Raji (cell line): ENCODE data around the gene CHD8.

Source experiments
- POLR2A ChIP-seq: IDR thresholded peaks from 2 replicates; pipeline ENCODE4 v1.6.1; 2011; ENCODE audit warnings: low read depth, low read length, control low read depth; ENCODE audit not compliant: insufficient read depth

The CHD8 gene

GRCh38 chr14:21395450-21395849, 60.5 kb downstream of the CHD8 start:
- TF ChIP-seq POLR2A: no peak

GRCh38 chr14:21385188-21385904, 70.6 kb downstream of the CHD8 start:
- TF ChIP-seq POLR2A: no peak

GRCh38 chr14:21384494-21384851, 71.5 kb downstream of the CHD8 start:
- TF ChIP-seq POLR2A: no peak; the same call in 1 of the 2 replicates

GRCh38 chr14:21383848-21384493, 72.0 kb downstream of the CHD8 start, which contains the start of gene SUPT16H:
SUPT16H (minus strand) TSS chr14:21384019; CDS start chr14:21383927, 92 bp downstream.
- peak; percentile 81 for TF ChIP-seq POLR2A

- peak; percentile 58; the same call in 1 of the 2 replicates for TF ChIP-seq POLR2A
Observed at GRCh38 chr14:21382886-21383847, 72.8 kb downstream of the CHD8 start.

GRCh38 chr14:21382095-21382494, 73.8 kb downstream of the CHD8 start:
- no peak for TF ChIP-seq POLR2A

- TF ChIP-seq POLR2A: no peak
Observed at GRCh38 chr14:21379338-21379737, 76.6 kb downstream of the CHD8 start.

GRCh38 chr14:21373980-21374379, 81.9 kb downstream of the CHD8 start:
- TF ChIP-seq POLR2A: no peak

GRCh38 chr14:21369949-21370679, 85.8 kb downstream of the CHD8 start:
- TF ChIP-seq POLR2A: no peak

- TF ChIP-seq POLR2A: no peak
Observed at GRCh38 chr14:21367582-21368144, 88.3 kb downstream of the CHD8 start.

- TF ChIP-seq POLR2A: no peak
Observed at GRCh38 chr14:21356511-21356910, 99.4 kb downstream of the CHD8 start.

- TF ChIP-seq POLR2A: no peak
Observed at GRCh38 chr14:21352587-21352986, 103.3 kb downstream of the CHD8 start.

GRCh38 chr14:21350539-21350938, 105.4 kb downstream of the CHD8 start:
- no peak for TF ChIP-seq POLR2A

GRCh38 chr14:21347201-21347600, 108.7 kb downstream of the CHD8 start:
- no peak for TF ChIP-seq POLR2A
